GM19328 (cell line): ENCODE data around the gene ZNF488.

Source experiments
- ATAC-seq: cut with Tn5 transposase; IDR thresholded peaks from one replicate; pipeline ENCODE4 v1.9.1; 2021; ENCODE audit warnings: mild to moderate bottlenecking, moderate library complexity; ENCODE audit not compliant: unreplicated experiment

ZNF488 gene

DNA sequence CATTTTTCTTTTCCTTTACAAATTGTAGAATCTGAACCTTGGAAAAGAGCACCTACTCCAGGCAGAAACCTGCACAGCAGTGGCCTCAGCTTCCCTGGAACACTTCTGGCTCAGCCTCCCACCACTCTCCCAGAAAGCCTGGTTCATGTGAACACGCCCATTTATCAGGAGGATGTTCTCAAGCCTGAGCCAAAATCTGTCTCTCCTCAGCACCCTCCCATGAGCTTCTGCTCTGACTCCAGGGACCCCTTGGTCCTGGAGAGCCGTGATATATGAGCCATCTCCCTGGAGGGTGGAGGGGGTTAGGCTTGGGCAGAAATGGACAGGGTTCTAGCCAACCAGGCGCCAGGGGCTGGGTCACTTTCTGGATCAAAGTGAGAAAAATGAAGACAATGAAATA is 51.7 kb downstream of the ZNF488 start:
- ATAC-seq = no peak

DNA sequence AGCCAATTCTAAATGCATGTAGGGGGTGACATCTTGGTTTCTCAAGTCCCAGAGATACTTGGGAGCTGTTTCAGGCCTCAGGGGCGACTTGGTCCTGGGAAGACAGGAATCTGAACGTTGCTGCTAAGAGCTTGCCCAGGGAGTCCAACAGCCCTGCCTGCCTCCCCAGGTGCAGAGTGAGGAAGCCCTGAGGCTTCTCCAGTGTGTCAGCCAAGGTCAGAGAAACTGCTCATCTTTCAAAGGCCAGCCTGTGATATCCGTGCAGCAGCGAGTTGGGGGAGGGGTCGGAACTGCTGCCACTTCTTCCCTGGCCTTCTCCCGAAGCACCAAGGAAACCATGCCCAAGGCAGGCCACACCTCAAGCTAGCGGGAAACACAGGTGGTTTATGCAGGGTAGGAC is 52.1 kb downstream of the ZNF488 start:
- no peak for ATAC-seq

GRCh38 chr10:47331491-47331890 is 52.6 kb downstream of the ZNF488 start:
- ATAC-seq = no peak

GRCh38 chr10:47330804-47331203 is 53.3 kb downstream of the ZNF488 start:
- ATAC-seq = no peak

DNA sequence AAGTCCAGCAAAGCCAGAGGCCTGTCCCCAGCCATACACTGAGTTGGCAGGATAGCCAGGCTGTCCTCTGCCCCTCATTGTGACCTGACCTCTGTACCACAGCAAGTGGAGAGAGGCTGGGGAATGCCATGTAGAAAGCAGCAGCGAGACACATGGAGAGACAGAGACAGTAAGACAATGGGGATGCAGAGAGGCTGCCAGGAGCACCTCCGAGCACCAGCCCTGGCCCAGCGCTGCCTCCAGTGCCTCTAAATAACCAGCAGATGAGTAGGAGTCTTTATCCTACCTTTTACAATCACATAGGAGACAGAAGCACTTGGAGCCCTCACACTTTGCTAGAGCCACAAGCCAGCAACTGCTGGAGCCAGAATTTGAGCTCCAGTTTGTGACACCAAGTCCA is 53.7 kb downstream of the ZNF488 start:
- no peak for ATAC-seq

- ATAC-seq = no peak
Measured at GRCh38 chr10:47329855-47330254, 54.2 kb downstream of the ZNF488 start.

DNA sequence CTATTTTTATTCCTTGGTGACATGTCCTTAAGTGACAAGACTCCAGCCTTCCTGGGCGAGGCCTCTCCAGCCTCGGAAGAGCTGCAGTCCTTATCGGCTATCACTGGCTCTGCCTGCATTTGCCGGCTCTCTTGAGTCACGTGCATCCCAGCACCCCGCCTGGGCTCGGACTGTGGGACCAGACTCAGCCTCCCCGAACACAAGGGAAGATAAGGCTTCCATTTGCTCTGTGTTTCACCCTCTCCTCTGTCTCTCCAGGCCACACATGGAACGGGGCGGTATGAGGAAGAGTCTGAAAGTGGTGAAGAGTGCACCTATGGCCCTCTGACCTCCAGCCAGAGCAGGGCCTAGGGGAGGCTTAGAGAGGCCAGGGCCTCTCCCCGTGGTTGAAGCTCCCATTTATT is 57.2 kb downstream of the ZNF488 start:
- ATAC-seq = no peak

DNA sequence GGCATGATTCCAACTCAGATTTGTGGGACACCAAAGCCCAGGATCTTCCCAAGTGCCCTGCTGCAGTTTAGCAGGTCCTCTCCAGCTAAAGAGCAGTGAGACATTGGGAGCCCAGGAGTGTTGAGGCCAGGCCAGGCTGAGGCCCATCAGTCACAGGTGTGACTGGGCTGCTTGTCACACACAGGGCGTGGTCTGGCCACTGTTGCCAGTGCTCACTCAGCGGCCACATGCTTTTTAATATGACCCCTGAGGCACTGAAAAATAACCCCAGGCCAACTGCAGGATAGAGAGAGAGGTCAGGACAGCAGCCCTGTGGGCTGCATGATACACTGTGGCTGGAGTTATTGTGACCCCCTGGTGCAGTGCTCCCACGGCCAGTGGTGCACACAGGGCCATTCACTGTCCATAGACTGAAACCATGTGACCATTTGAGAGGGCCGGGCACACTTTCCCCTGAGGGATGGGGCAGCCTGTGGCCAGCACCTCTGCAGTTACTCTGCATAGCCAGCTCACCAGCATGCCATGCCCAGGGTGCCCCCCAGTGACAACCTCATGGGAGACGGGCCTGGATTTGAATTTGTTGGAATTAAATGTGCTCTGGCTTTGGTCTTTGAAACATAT is 57.7 kb downstream of the ZNF488 start:
- ATAC-seq = no peak

- no peak for ATAC-seq
Measured at GRCh38 chr10:47325303-47326291, 58.5 kb downstream of the ZNF488 start.

GRCh38 chr10:47323636-47324296 is 60.3 kb downstream of the ZNF488 start:
- no peak for ATAC-seq

DNA sequence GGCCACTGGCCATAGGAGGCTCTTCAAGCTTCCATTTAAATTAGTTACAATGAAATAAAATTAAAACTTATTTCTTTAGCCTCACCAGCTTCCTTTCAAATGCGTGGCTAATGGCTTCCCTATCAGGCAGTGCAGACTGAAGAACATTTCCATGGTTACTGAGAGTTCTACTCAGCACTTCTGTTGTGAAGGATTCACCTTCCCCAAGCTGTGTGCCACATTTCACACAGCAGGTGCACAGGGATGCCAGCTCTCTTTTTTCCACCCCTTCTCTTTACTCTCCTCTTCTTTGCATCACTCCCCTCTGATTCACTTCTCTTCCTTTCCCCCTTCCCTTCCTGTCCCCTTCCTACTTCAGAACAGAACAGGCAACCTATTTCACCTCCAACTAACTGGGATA is 61.0 kb downstream of the ZNF488 start:
- ATAC-seq = no peak

DNA sequence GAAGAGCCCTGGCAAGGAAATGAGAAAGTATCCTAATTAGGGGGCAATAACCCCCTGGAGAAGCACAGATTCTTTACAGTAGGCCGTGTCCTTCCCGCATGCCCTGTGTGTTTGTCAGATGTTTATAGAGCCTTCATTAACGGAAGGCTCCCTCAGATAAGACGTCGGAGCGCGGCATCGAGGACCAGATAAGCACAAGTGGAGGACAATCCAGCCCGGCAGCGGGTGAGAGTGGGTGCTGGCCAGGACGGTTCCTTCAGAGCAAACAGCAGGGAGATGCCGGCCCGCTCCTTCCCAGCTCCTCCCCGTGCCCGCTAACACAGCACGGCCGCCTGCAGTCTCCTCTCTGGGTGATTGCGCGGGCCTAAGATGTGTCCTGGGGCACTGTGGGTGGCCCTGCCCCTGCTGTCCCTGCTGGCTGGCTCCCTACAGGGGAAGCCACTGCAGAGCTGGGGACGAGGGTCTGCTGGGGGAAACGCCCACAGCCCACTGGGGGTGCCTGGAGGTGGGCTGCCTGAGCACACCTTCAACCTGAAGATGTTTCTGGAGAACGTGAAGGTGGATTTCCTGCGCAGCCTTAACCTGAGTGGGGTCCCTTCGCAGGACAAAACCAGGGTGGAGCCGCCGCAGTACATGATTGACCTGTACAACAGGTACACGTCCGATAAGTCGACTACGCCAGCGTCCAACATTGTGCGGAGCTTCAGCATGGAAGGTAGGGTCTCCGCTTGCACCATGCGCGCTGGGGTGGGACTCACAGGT is 61.6 kb downstream of the ZNF488 start, which contains the start of gene GDF2:
GDF2 (plus strand) TSS at position 155 of the 762 bp plus-strand sequence; CDS start at position 370, 215 bp downstream.
- ATAC-seq = no peak

- no peak for ATAC-seq
Measured at GRCh38 chr10:47321521-47322195, 62.4 kb downstream of the ZNF488 start.

GRCh38 chr10:47320812-47321211 is 63.3 kb downstream of the ZNF488 start:
- no peak for ATAC-seq

DNA sequence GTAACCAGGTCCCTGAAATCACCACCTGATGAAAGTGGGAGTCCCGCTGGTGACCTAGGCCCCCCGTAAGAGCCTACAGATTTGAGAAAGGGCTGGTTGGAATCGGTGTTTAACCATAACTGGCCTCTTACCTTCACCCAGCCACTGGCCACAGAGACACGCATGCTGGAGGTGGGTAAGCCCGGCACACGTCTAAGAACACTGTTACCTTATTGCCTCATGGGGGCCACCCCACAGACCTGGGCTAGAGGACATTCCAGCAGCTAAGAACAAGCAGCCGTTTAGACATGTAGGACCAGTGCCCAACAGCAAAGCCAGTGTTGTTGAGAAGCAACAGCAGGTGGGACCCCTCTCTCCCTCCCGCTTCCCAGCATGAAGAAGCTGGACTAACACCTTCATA is 64.3 kb downstream of the ZNF488 start:
- no peak for ATAC-seq

- no peak for ATAC-seq
Measured at GRCh38 chr10:47318706-47319105, 65.4 kb downstream of the ZNF488 start.

DNA sequence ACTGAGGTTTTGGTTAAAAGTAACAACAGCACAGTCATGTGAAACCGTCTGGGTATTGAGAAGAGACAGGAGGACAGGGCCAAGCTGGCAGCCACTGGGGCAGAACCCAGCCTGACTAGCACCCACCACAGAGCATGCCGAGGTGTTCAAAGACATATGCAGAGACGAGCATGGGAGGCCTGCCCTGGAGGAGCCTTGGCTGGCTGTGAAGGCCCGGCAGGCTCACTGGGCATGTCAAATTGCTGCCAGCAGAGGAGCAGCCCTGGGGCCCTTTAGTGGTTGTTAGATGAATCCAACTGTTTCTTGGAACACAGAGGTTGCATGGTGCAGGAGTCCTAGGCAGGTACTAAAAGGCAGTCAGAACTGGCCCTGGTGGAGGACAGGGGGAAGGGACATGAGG is 66.8 kb downstream of the ZNF488 start:
- ATAC-seq = no peak

DNA sequence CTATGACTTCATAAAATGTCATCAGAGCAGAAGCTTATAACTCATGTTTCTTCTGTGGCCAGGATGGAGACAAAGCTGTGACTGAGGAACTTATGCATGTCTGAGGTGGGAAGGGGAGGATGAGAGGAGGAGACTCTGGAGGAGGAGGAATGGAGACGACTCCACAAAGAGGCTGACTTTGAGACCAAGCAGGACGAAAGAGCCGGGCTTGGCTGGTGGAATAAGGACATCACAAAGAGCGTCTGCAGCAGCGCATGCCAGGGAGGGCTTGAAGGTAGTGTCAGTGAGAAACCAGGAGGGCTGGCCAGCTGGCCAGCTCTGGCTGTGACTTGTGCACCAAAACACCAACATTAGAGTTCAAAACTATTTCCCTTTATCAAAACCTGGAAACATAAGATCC is 68.0 kb downstream of the ZNF488 start:
- ATAC-seq = no peak
